ENCODE results near the gene FA2H.
A peak's percentile ranks its signal among the peaks of the same experiment; 100 is the strongest.

FA2H gene

GRCh38 chr16:74745926-74746325 is 28.7 kb downstream of the FA2H start:
- Histone ChIP-seq H3K27me3 (ENCODE audit: control insufficient read depth in 3 of 3, insufficient read depth in 3 of 3, low read depth in 1 of 3, low read length in 3 of 3) (peaks cover 0 to 18% (median 0%) of the 10 kb centered on the region in 3 experiments), H3K9ac (ENCODE audit: low read depth, low read length, poor library complexity) (no peak overlapping the region), H3K27ac (replicated peaks; ENCODE audit: low read length) (no peak overlapping the region), H3K9me3 (replicated peaks in 1 of 2; ENCODE audit: control insufficient read depth in 2 of 2, insufficient read depth in 1 of 2, low read depth in 1 of 2, low read length in 2 of 2) (no peaks in the 10 kb centered on the region), H3K36me3 (replicated peaks in 1 of 2; ENCODE audit: control insufficient read depth in 2 of 2, insufficient read depth in 2 of 2, low read length in 2 of 2) (no peaks in the 10 kb centered on the region), H2BK5ac (ENCODE audit: low read length) (no peak overlapping the region), H3K4me2 (ENCODE audit: insufficient read depth, low read length, poor library complexity, severe bottlenecking) (no peak overlapping the region), H3K4ac (ENCODE audit: low read length) (no peak overlapping the region), H2BK15ac (ENCODE audit: low read length) (no peak overlapping the region), H4K8ac (ENCODE audit: low read depth, low read length) (no peak overlapping the region), H2AK5ac (ENCODE audit: low read depth, low read length) (no peak overlapping the region), H3K14ac (ENCODE audit: low read length) (no peak overlapping the region), H3K18ac (ENCODE audit: low read length) (no peak overlapping the region), H3K79me1 (ENCODE audit: low read depth, low read length) (no peaks in the 10 kb centered on the region), H3K4me3 (ENCODE audit: low read length in 2 of 2) (no peak overlapping the region), H2AFZ (ENCODE audit: low read length) (no peak overlapping the region), H3K4me1 (ENCODE audit: control insufficient read depth in 2 of 2, insufficient read depth in 1 of 2, low read depth in 1 of 2, low read length in 2 of 2) (peaks cover 2 to 18% of the 10 kb centered on the region in 2 donors), H4K91ac (ENCODE audit: low read depth, low read length, poor library complexity) (no peak overlapping the region), H3K23ac (ENCODE audit: low read depth, low read length, poor library complexity) (no peak overlapping the region), H2BK120ac (ENCODE audit: low read depth, low read length) (no peak overlapping the region), H2BK12ac (ENCODE audit: low read length) (no peak overlapping the region)
- WGBS, 2 donors (ENCODE audit: extremely low coverage in 2 of 2, insufficient read length in 2 of 2, insufficient replicate concordance in 1 of 2): no CpG with 5 or more reads among the region's 7 CpGs
- DNase-seq (ENCODE audit: low spot score): no peak

GRCh38 chr16:74745109-74745615 is 29.5 kb downstream of the FA2H start:
- Histone ChIP-seq H2AK5ac (ENCODE audit: low read depth, low read length) (no peak overlapping the region), H2BK15ac (ENCODE audit: low read length) (no peak overlapping the region), H3K23ac (ENCODE audit: low read depth, low read length, poor library complexity) (no peak overlapping the region), H3K79me1 (ENCODE audit: low read depth, low read length) (no peaks in the 10 kb centered on the region), H3K27me3 (ENCODE audit: control insufficient read depth in 3 of 3, insufficient read depth in 3 of 3, low read depth in 1 of 3, low read length in 3 of 3) (peaks cover 0 to 18% (median 0%) of the 10 kb centered on the region in 3 experiments), H2BK12ac (ENCODE audit: low read length) (no peak overlapping the region), H2AFZ (ENCODE audit: low read length) (no peak overlapping the region), H3K14ac (ENCODE audit: low read length) (no peak overlapping the region), H2BK120ac (ENCODE audit: low read depth, low read length) (no peak overlapping the region), H3K4me2 (ENCODE audit: insufficient read depth, low read length, poor library complexity, severe bottlenecking) (no peak overlapping the region), H3K27ac (replicated peaks; ENCODE audit: low read length) (no peak overlapping the region), H3K9me3 (replicated peaks in 1 of 2; ENCODE audit: control insufficient read depth in 2 of 2, insufficient read depth in 1 of 2, low read depth in 1 of 2, low read length in 2 of 2) (no peaks in the 10 kb centered on the region), H4K91ac (ENCODE audit: low read depth, low read length, poor library complexity) (no peak overlapping the region), H2BK5ac (ENCODE audit: low read length) (no peak overlapping the region), H4K8ac (ENCODE audit: low read depth, low read length) (no peak overlapping the region), H3K36me3 (replicated peaks in 1 of 2; ENCODE audit: control insufficient read depth in 2 of 2, insufficient read depth in 2 of 2, low read length in 2 of 2) (no peaks in the 10 kb centered on the region), H3K4ac (ENCODE audit: low read length) (no peak overlapping the region), H3K9ac (ENCODE audit: low read depth, low read length, poor library complexity) (no peak overlapping the region), H3K4me3 (ENCODE audit: low read length in 2 of 2) (no peak overlapping the region), H3K4me1 (ENCODE audit: control insufficient read depth in 2 of 2, insufficient read depth in 1 of 2, low read depth in 1 of 2, low read length in 2 of 2) (peaks cover 2 to 18% of the 10 kb centered on the region in 2 donors), H3K18ac (ENCODE audit: low read length) (no peak overlapping the region)
- WGBS, 2 donors (ENCODE audit: extremely low coverage in 2 of 2, insufficient read length in 2 of 2, insufficient replicate concordance in 1 of 2): no CpG with 5 or more reads among the region's 10 CpGs
- DNase-seq (ENCODE audit: low spot score): no peak

- H3K18ac ChIP-seq (ENCODE audit: low read length): no peak overlapping the region
- no peak overlapping the region for H2AFZ ChIP-seq (ENCODE audit: low read length)
- no peak for DNase-seq (ENCODE audit: low spot score)
Observed at GRCh38 chr16:74744566-74744965, 30.1 kb downstream of the FA2H start.

GRCh38 chr16:74743668-74744299 is 30.8 kb downstream of the FA2H start:
- Histone ChIP-seq H3K4me3 (ENCODE audit: low read length in 2 of 2) (no peak overlapping the region), H2BK120ac (ENCODE audit: low read depth, low read length) (no peak overlapping the region), H3K4ac (ENCODE audit: low read length) (no peak overlapping the region), H3K79me1 (ENCODE audit: low read depth, low read length) (no peaks in the 10 kb centered on the region), H3K18ac (ENCODE audit: low read length) (peak overlapping the region; percentile 1), H3K23ac (ENCODE audit: low read depth, low read length, poor library complexity) (no peak overlapping the region), H3K14ac (ENCODE audit: low read length) (no peak overlapping the region), H4K91ac (ENCODE audit: low read depth, low read length, poor library complexity) (no peak overlapping the region), H3K4me2 (ENCODE audit: insufficient read depth, low read length, poor library complexity, severe bottlenecking) (no peak overlapping the region), H3K4me1 (ENCODE audit: control insufficient read depth in 2 of 2, insufficient read depth in 1 of 2, low read depth in 1 of 2, low read length in 2 of 2) (peaks cover 2 to 17% of the 10 kb centered on the region in 2 donors), H2BK12ac (ENCODE audit: low read length) (no peak overlapping the region), H3K27me3 (ENCODE audit: control insufficient read depth in 3 of 3, insufficient read depth in 3 of 3, low read depth in 1 of 3, low read length in 3 of 3) (peaks cover 0 to 11% (median 0%) of the 10 kb centered on the region in 3 experiments), H3K36me3 (replicated peaks in 1 of 2; ENCODE audit: control insufficient read depth in 2 of 2, insufficient read depth in 2 of 2, low read length in 2 of 2) (no peaks in the 10 kb centered on the region), H3K9ac (ENCODE audit: low read depth, low read length, poor library complexity) (no peak overlapping the region), H4K8ac (ENCODE audit: low read depth, low read length) (no peak overlapping the region), H3K9me3 (replicated peaks in 1 of 2; ENCODE audit: control insufficient read depth in 2 of 2, insufficient read depth in 1 of 2, low read depth in 1 of 2, low read length in 2 of 2) (no peaks in the 10 kb centered on the region), H2AFZ (ENCODE audit: low read length) (peak overlapping the region; percentile 48), H3K27ac (replicated peaks; ENCODE audit: low read length) (no peak overlapping the region), H2BK15ac (ENCODE audit: low read length) (no peak overlapping the region), H2AK5ac (ENCODE audit: low read depth, low read length) (peak overlapping the region; percentile 25), H2BK5ac (ENCODE audit: low read length) (no peak overlapping the region)
- no peak for DNase-seq (ENCODE audit: low spot score)
- WGBS, 2 donors (ENCODE audit: extremely low coverage in 2 of 2, insufficient read length in 2 of 2, insufficient replicate concordance in 1 of 2): no CpG with 5 or more reads among the region's 15 CpGs

More at GRCh38 chr16:74744566-74744965, 30.1 kb downstream of the FA2H start:
- H3K4me2 ChIP-seq (ENCODE audit: insufficient read depth, low read length, poor library complexity, severe bottlenecking): no peak overlapping the region
- no peak overlapping the region for H3K23ac ChIP-seq (ENCODE audit: low read depth, low read length, poor library complexity)
- peaks cover 2 to 14% of the 10 kb centered on the region in 2 donors for H3K4me1 ChIP-seq (ENCODE audit: control insufficient read depth in 2 of 2, insufficient read depth in 1 of 2, low read depth in 1 of 2, low read length in 2 of 2)
- no CpG with 5 or more reads among the region's 4 CpGs for WGBS, 2 donors (ENCODE audit: extremely low coverage in 2 of 2, insufficient read length in 2 of 2, insufficient replicate concordance in 1 of 2)
- no peak overlapping the region for H2BK15ac ChIP-seq (ENCODE audit: low read length)
- no peaks in the 10 kb centered on the region for H3K79me1 ChIP-seq (ENCODE audit: low read depth, low read length)
- H3K9ac ChIP-seq (ENCODE audit: low read depth, low read length, poor library complexity): no peak overlapping the region
- H2BK120ac ChIP-seq (ENCODE audit: low read depth, low read length): no peak overlapping the region
- no peak overlapping the region for H2BK12ac ChIP-seq (ENCODE audit: low read length)
- no peaks in the 10 kb centered on the region for H3K36me3 ChIP-seq (replicated peaks in 1 of 2; ENCODE audit: control insufficient read depth in 2 of 2, insufficient read depth in 2 of 2, low read length in 2 of 2)
- H3K27me3 ChIP-seq (ENCODE audit: control insufficient read depth in 3 of 3, insufficient read depth in 3 of 3, low read depth in 1 of 3, low read length in 3 of 3): peaks cover 0 to 14% (median 0%) of the 10 kb centered on the region in 3 experiments
- no peak overlapping the region for H4K8ac ChIP-seq (ENCODE audit: low read depth, low read length)
- H4K91ac ChIP-seq (ENCODE audit: low read depth, low read length, poor library complexity): no peak overlapping the region
- no peak overlapping the region for H3K27ac ChIP-seq (replicated peaks; ENCODE audit: low read length)
- no peak overlapping the region for H3K4ac ChIP-seq (ENCODE audit: low read length)
- no peak overlapping the region for H2AK5ac ChIP-seq (ENCODE audit: low read depth, low read length)
- no peak overlapping the region for H3K4me3 ChIP-seq (ENCODE audit: low read length in 2 of 2)
- H2BK5ac ChIP-seq (ENCODE audit: low read length): no peak overlapping the region
- no peaks in the 10 kb centered on the region for H3K9me3 ChIP-seq (replicated peaks in 1 of 2; ENCODE audit: control insufficient read depth in 2 of 2, insufficient read depth in 1 of 2, low read depth in 1 of 2, low read length in 2 of 2)
- H3K14ac ChIP-seq (ENCODE audit: low read length): no peak overlapping the region

Measured in neuronal stem cell (in vitro differentiated cells).